ENCODE data around the gene LBX1. TPM values are rescaled to one million over a fixed set of nuclear protein-coding genes. Genes with fewer than 3 reads are reported as not detected.
A peak's percentile ranks its signal among the peaks of the same experiment; 100 is the strongest.

LBX1 gene
- total and polyA plus RNA-seq, 2 donors (not counting 3 experiments of a cell fraction or from before 2014, with no cell fraction given) = not detected

DNA sequence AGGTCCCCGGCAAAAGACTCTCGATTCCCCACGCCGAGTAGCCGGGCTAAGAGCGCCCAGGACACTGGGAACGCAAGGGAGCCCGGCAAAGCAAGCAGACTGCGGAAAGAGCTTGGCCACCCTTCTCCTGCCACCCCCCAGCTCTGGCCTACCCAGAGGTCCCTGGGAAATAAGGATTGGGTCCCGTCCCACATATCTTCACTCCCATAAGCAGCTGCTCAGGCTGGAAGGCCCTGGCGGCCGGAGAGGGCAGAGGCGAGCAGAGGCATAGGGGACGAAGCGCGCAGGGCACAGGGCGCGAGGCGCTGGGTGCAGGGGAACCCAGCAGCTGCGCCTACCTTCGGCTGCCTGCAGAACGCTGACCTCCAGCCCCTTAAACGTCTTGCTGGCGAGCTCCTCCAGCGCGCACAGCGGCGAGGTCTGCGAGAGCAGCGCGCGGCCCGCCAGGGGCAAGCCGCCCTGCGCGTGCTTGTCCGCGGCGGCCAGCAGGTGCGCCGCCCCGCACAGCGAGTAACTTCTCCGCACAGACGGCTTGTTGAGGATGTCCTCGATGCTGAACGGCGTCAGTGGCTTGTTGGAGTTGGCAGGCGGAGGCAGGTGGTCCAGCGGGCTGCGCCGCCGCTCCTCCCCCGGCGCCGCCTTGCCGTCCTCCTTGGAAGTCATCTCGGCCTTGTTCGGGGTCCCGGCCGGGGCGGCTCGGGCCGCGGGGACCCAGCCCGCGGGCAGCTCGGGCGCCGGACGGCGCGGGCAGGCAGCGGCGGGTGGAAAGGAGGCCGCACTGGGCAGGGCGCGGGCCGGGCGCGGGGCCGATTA, 904 bp downstream of the LBX1 start:
- dilution Hi-C loops (cut with MboI; ENCODE audit: extremely low pct_ligation_motif_present, low sequenced_read_pairs) (no loop called here), intact Hi-C loops (cut with micrococcal nuclease) (no loop called here)
- H3K9me1 ChIP-seq (replicated peaks; ENCODE audit: control insufficient read depth, extremely low read depth, insufficient read depth, low read length) = no peaks in the 10 kb centered on the region
- ChIA-PET CTCF (interaction anchor here (0.6 to 2.1 kb wide), 2 partner anchors 10 to 12 kb away, joined by 3 to 8 read pairs; no protein-coding TSS in a partner anchor), POLR2A (no interaction called here)
- no peaks in the 10 kb centered on the region for H3K9me3 ChIP-seq (replicated peaks; ENCODE audit: control insufficient read depth, insufficient read depth, low read length)
- H3K27ac ChIP-seq (ENCODE audit: insufficient read depth, low read depth, low read length) = no peak overlapping the region
- TF ChIP-seq, protein P1, sequence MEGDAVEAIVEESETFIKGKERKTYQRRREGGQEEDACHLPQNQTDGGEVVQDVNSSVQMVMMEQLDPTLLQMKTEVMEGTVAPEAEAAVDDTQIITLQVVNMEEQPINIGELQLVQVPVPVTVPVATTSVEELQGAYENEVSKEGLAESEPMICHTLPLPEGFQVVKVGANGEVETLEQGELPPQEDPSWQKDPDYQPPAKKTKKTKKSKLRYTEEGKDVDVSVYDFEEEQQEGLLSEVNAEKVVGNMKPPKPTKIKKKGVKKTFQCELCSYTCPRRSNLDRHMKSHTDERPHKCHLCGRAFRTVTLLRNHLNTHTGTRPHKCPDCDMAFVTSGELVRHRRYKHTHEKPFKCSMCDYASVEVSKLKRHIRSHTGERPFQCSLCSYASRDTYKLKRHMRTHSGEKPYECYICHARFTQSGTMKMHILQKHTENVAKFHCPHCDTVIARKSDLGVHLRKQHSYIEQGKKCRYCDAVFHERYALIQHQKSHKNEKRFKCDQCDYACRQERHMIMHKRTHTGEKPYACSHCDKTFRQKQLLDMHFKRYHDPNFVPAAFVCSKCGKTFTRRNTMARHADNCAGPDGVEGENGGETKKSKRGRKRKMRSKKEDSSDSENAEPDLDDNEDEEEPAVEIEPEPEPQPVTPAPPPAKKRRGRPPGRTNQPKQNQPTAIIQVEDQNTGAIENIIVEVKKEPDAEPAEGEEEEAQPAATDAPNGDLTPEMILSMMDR (IDR thresholded peaks at IDR 0.05; ENCODE audit: extremely low read depth in 1 of 2, insufficient read depth in 1 of 2, low read depth in 1 of 2, low read length in 2 of 2) = no peak
- TF ChIP-seq GATA2 (IDR thresholded peaks at IDR 0.05; ENCODE audit: insufficient read depth, insufficient read length, low read depth, low read length) = no peak
- TF ChIP-seq POLR2A (IDR thresholded peaks at IDR 0.05; ENCODE audit: low read depth, low read length) = no peak
- TF ChIP-seq JUN (IDR thresholded peaks at IDR 0.05; ENCODE audit: borderline replicate concordance, insufficient read depth, insufficient read length, low read depth) = no peak
- TF ChIP-seq EZH2 (IDR thresholded peaks at IDR 0.05; ENCODE audit: borderline replicate concordance, low read depth, low read length, severe bottlenecking) = peak; percentile 96
- TF ChIP-seq, protein P2, sequence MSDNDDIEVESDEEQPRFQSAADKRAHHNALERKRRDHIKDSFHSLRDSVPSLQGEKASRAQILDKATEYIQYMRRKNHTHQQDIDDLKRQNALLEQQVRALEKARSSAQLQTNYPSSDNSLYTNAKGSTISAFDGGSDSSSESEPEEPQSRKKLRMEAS (IDR thresholded peaks at IDR 0.05; ENCODE audit: insufficient read depth, insufficient read length) = no peak
- TF ChIP-seq MYC (IDR thresholded peaks at IDR 0.05; ENCODE audit: low read depth, low read length) = no peak
- no peak for TF ChIP-seq POLR2AphosphoS5 (IDR thresholded peaks at IDR 0.05; ENCODE audit: insufficient read depth, low read depth, low read length)
- no peak for TF ChIP-seq FOS (IDR thresholded peaks at IDR 0.05; ENCODE audit: borderline replicate concordance, insufficient read depth, low read length)
- FAIRE-seq = no peak
- H3K27me3 ChIP-seq (ENCODE audit: control insufficient read depth in 2 of 2, insufficient read depth in 2 of 2, low read length in 2 of 2) = peaks cover 85 to 99% of the 10 kb centered on the region in 2 experiments
- DNase-seq (ENCODE audit: low read depth, low spot score) = no peak
- H4K20me1 ChIP-seq (replicated peaks; ENCODE audit: control insufficient read depth, extremely low read depth, insufficient read depth, low read length) = no peaks in the 10 kb centered on the region
- BruUV-seq (replicated peaks) = no TSS peak
- H3K4me2 ChIP-seq (ENCODE audit: insufficient read depth, low read length) = no peak overlapping the region
- no peak overlapping the region for H3K4me3 ChIP-seq (replicated peaks in 1 of 3; ENCODE audit: insufficient read depth in 1 of 3, low read depth in 1 of 3, low read length in 3 of 3)
- H2AFZ ChIP-seq (ENCODE audit: low read depth, low read length) = no peak overlapping the region
- H3K36me3 ChIP-seq (ENCODE audit: control insufficient read depth in 2 of 2, extremely low read depth in 1 of 2, insufficient read depth in 2 of 2, low read length in 2 of 2) = no peaks in the 10 kb centered on the region
- H3K4me1 ChIP-seq (ENCODE audit: control insufficient read depth, extremely low read depth, insufficient read depth, low read length) = no peaks in the 10 kb centered on the region
- H3K9ac ChIP-seq (replicated peaks; ENCODE audit: extremely low read depth, insufficient read depth, low read length) = no peak overlapping the region
- H3K79me2 ChIP-seq (ENCODE audit: control insufficient read depth, insufficient read depth, low read length) = no peaks in the 10 kb centered on the region
